CD4-positive, CD25-positive, alpha-beta regulatory T cell (primary cell): Measurements from ENCODE around the gene OPCML. TPM values are rescaled to one million over a fixed set of nuclear protein-coding genes. Genes with fewer than 3 reads are reported as not detected.

Experiments used
- ATAC-seq, 2 donors: fragments of 150-1000 bp; cut with Tn5 transposase; one replicate each; pipeline ENCODE4 v1.10.0; 2021; ENCODE audit warnings: low read depth in 2 of 2, moderate number of reproducible peaks in 2 of 2, moderate library complexity in 1 of 2
- DNase-seq, 3 donors: peaks; one replicate each; pipeline versions ENCODE4 v3.0.0 to v3.0.0-alpha.2; 2012 to 2022; ENCODE audit warnings: mixed read lengths in 1 of 3
- H3K27ac ChIP-seq: one replicate; pipeline ENCODE4 v1.7.0; 2013; ENCODE audit warnings: mild to moderate bottlenecking, low read length; ENCODE audit not compliant: insufficient read depth, poor library complexity, severe bottlenecking
- H3K27me3 ChIP-seq: one replicate; pipeline ENCODE4 v1.7.0; 2013; ENCODE audit warnings: low read length; ENCODE audit not compliant: control insufficient read depth, insufficient read depth
- H3K36me3 ChIP-seq: one replicate; pipeline ENCODE4 v1.7.0; 2013; ENCODE audit warnings: mild to moderate bottlenecking, low read length, moderate library complexity; ENCODE audit not compliant: control insufficient read depth, insufficient read depth
- H3K4me1 ChIP-seq: 2 replicates; pipeline ENCODE4 v1.7.0; 2013; ENCODE audit warnings: mild to moderate bottlenecking, low read length; ENCODE audit not compliant: insufficient read depth, control insufficient read depth, poor library complexity, severe bottlenecking
- H3K4me3 ChIP-seq: one replicate; pipeline ENCODE4 v1.7.0; 2013; ENCODE audit warnings: low read depth, mild to moderate bottlenecking, low read length, moderate library complexity
- H3K9me3 ChIP-seq, 2 experiments: 1 replicate in 1 of 2; 2 replicates in 1 of 2; pipeline ENCODE4 v1.7.0; 2013; ENCODE audit warnings: low read length in 2 of 2, mild to moderate bottlenecking in 1 of 2, moderate library complexity in 1 of 2; ENCODE audit not compliant: control insufficient read depth in 2 of 2
- H3K27ac Mint-ChIP-seq, 3 donors: one replicate each; pipeline ENCODE4 v1.8.0; 2020 to 2022; ENCODE audit warnings: mild to moderate bottlenecking in 3 of 3, mixed read lengths in 3 of 3, moderate library complexity in 2 of 3
- H3K27me3 Mint-ChIP-seq: one replicate; pipeline ENCODE4 v1.8.0; 2022; ENCODE audit warnings: mild to moderate bottlenecking, mixed read lengths
- H3K36me3 Mint-ChIP-seq: one replicate; pipeline ENCODE4 v1.8.0; 2020; ENCODE audit warnings: mixed read lengths
- H3K4me1 Mint-ChIP-seq, 4 donors: one replicate each; pipeline ENCODE4 v1.8.0; 2020 to 2022; ENCODE audit warnings: mixed read lengths in 4 of 4, mild to moderate bottlenecking in 1 of 4
- H3K4me3 Mint-ChIP-seq, 4 donors: one replicate each; pipeline ENCODE4 v1.8.0; 2020 to 2022; ENCODE audit warnings: mild to moderate bottlenecking in 4 of 4, mixed read lengths in 4 of 4, moderate library complexity in 3 of 4
- H3K9me3 Mint-ChIP-seq, 7 donors: one replicate each; pipeline ENCODE4 v1.8.0; 2020 to 2022; ENCODE audit warnings: mixed read lengths in 7 of 7, mild to moderate bottlenecking in 3 of 7, moderate library complexity in 2 of 7
- polyA plus RNA-seq, 4 donors: library from polyadenylated mRNA; unstranded; fragments of 300-500 nt; fragmentation: Illumina TruSeq; gene quantifications; one replicate each; pipeline ENCODE4 v1.2.3, GENCODE V29; 2021
- total RNA-seq: library from RNA; stranded (reverse); gene quantifications from one replicate; pipeline ENCODE4 v1.2.3, GENCODE V29; 2022

OPCML gene
- total and polyA plus RNA-seq, 5 donors from 2014 or later = not detected

GRCh38 chr11:133153031-133153430 is 379.3 kb downstream of the OPCML start:
- DNase-seq = no peak
- no peak overlapping the region for H3K4me3 Mint-ChIP-seq
- Histone ChIP-seq H3K9me3 (no peaks in the 10 kb centered on the region), H3K36me3 (no peaks in the 10 kb centered on the region), H3K4me3 (no peak overlapping the region), H3K27me3 (no peaks in the 10 kb centered on the region), H3K4me1 (no peaks in the 10 kb centered on the region), H3K27ac (no peak overlapping the region)
- H3K36me3 Mint-ChIP-seq = no peaks in the 10 kb centered on the region
- peaks cover 0 to 5% (median 0%) of the 10 kb centered on the region in 4 donors for H3K4me1 Mint-ChIP-seq
- ATAC-seq = no peak
- H3K27ac Mint-ChIP-seq = no peak overlapping the region
- H3K9me3 Mint-ChIP-seq = peaks cover 0 to 5% (median 3%) of the 10 kb centered on the region in 7 donors
- H3K27me3 Mint-ChIP-seq = peaks cover 4% of the 10 kb centered on the region

GRCh38 chr11:133149698-133150097 is 382.6 kb downstream of the OPCML start:
- Histone ChIP-seq H3K4me1 (no peaks in the 10 kb centered on the region), H3K27me3 (no peaks in the 10 kb centered on the region), H3K4me3 (no peak overlapping the region), H3K36me3 (no peaks in the 10 kb centered on the region), H3K27ac (no peak overlapping the region), H3K9me3 (no peaks in the 10 kb centered on the region)
- Mint-ChIP-seq H3K4me3 (no peak overlapping the region), H3K36me3 (no peaks in the 10 kb centered on the region), H3K9me3 (peaks cover 0 to 5% (median 0%) of the 10 kb centered on the region in 7 donors), H3K4me1 (peaks cover 0 to 5% (median 0%) of the 10 kb centered on the region in 4 donors), H3K27me3 (no peaks in the 10 kb centered on the region), H3K27ac (no peak overlapping the region)
- DNase-seq = no peak
- ATAC-seq = no peak

- H3K4me3 Mint-ChIP-seq = no peak overlapping the region
- H3K9me3 ChIP-seq = no peaks in the 10 kb centered on the region
- H3K27ac ChIP-seq = no peak overlapping the region
- no peaks in the 10 kb centered on the region for H3K36me3 ChIP-seq
- no peaks in the 10 kb centered on the region for H3K4me1 Mint-ChIP-seq
- no peak overlapping the region for H3K27ac Mint-ChIP-seq
- ATAC-seq (no peak), DNase-seq (no peak)
- H3K9me3 Mint-ChIP-seq = peaks cover 0 to 7% (median 0%) of the 10 kb centered on the region in 7 donors
- no peaks in the 10 kb centered on the region for H3K36me3 Mint-ChIP-seq
- no peaks in the 10 kb centered on the region for H3K27me3 ChIP-seq
- no peaks in the 10 kb centered on the region for H3K4me1 ChIP-seq
- no peak overlapping the region for H3K4me3 ChIP-seq
- no peaks in the 10 kb centered on the region for H3K27me3 Mint-ChIP-seq
These were observed 384.7 kb downstream of the OPCML start for GRCh38 chr11:133147625-133148024.

GRCh38 chr11:133146697-133147306 is 385.5 kb downstream of the OPCML start:
- Mint-ChIP-seq H3K27ac (no peak overlapping the region), H3K9me3 (peaks cover 0 to 7% (median 0%) of the 10 kb centered on the region in 7 donors), H3K4me1 (no peaks in the 10 kb centered on the region), H3K4me3 (no peak overlapping the region), H3K27me3 (no peaks in the 10 kb centered on the region), H3K36me3 (no peaks in the 10 kb centered on the region)
- Histone ChIP-seq H3K4me3 (no peak overlapping the region), H3K36me3 (no peaks in the 10 kb centered on the region), H3K27ac (no peak overlapping the region), H3K4me1 (no peaks in the 10 kb centered on the region), H3K9me3 (no peaks in the 10 kb centered on the region), H3K27me3 (no peaks in the 10 kb centered on the region)
- ATAC-seq (no peak), DNase-seq (no peak)

GRCh38 chr11:133137939-133138338 is 394.4 kb downstream of the OPCML start:
- no peak for DNase-seq
- no peaks in the 10 kb centered on the region for H3K4me1 ChIP-seq
- H3K9me3 Mint-ChIP-seq = peaks cover 0 to 1% (median 0%) of the 10 kb centered on the region in 7 donors
- H3K27me3 Mint-ChIP-seq = no peaks in the 10 kb centered on the region
- H3K4me3 Mint-ChIP-seq = no peak overlapping the region
- no peaks in the 10 kb centered on the region for H3K9me3 ChIP-seq
- H3K27me3 ChIP-seq = no peaks in the 10 kb centered on the region
- H3K4me3 ChIP-seq = no peak overlapping the region
- no peaks in the 10 kb centered on the region for H3K36me3 Mint-ChIP-seq
- H3K4me1 Mint-ChIP-seq = no peaks in the 10 kb centered on the region
- ATAC-seq = no peak
- H3K27ac Mint-ChIP-seq = no peak overlapping the region
- H3K27ac ChIP-seq = no peak overlapping the region
- no peaks in the 10 kb centered on the region for H3K36me3 ChIP-seq

- Histone ChIP-seq H3K4me1 (no peaks in the 10 kb centered on the region), H3K27me3 (no peaks in the 10 kb centered on the region), H3K36me3 (no peaks in the 10 kb centered on the region), H3K9me3 (no peaks in the 10 kb centered on the region), H3K4me3 (no peak overlapping the region), H3K27ac (no peak overlapping the region)
- Mint-ChIP-seq H3K4me3 (no peak overlapping the region), H3K36me3 (no peaks in the 10 kb centered on the region), H3K27me3 (no peaks in the 10 kb centered on the region), H3K9me3 (peaks cover 0 to 1% (median 0%) of the 10 kb centered on the region in 7 donors), H3K27ac (no peak overlapping the region), H3K4me1 (no peaks in the 10 kb centered on the region)
- DNase-seq (no peak), ATAC-seq (no peak)
These were observed 395.0 kb downstream of the OPCML start for GRCh38 chr11:133137270-133137669.

- no peaks in the 10 kb centered on the region for H3K4me1 ChIP-seq
- H3K27me3 ChIP-seq = no peaks in the 10 kb centered on the region
- H3K36me3 ChIP-seq = no peaks in the 10 kb centered on the region
- Mint-ChIP-seq H3K9me3 (peaks cover 0 to 1% (median 0%) of the 10 kb centered on the region in 7 donors), H3K27ac (no peak overlapping the region), H3K27me3 (no peaks in the 10 kb centered on the region), H3K4me1 (no peaks in the 10 kb centered on the region), H3K4me3 (no peak overlapping the region), H3K36me3 (no peaks in the 10 kb centered on the region)
- H3K9me3 ChIP-seq = no peaks in the 10 kb centered on the region
- H3K27ac ChIP-seq = no peak overlapping the region
- no peak overlapping the region for H3K4me3 ChIP-seq
- ATAC-seq (no peak), DNase-seq (no peak)
These were observed 395.9 kb downstream of the OPCML start for GRCh38 chr11:133136376-133136775.
